Measurements from ENCODE around the gene INPP5F.
"Not testable (repeated sequence)": the region's sequence is repeated elsewhere in the genome, so short reads cannot be mapped to it uniquely, and the experiment has no call there.

INPP5F gene

GRCh38 chr10:119761106-119761505, 35.3 kb downstream of the INPP5F start:
- Histone ChIP-seq H3K36me3 (ENCODE audit: insufficient read depth, insufficient read length, low read length) (peaks cover 2% of the 10 kb centered on the region), H3K27me3 (ENCODE audit: insufficient read depth, insufficient read length) (no peaks in the 10 kb centered on the region), H3K9ac (ENCODE audit: insufficient read length, low read depth) (no peak overlapping the region), H3K4me1 (ENCODE audit: insufficient read depth, insufficient read length) (no peaks in the 10 kb centered on the region), H3K9me3 (ENCODE audit: insufficient read depth, low read length) (no peaks in the 10 kb centered on the region), H3K4me3 (ENCODE audit: insufficient read length, low read depth) (no peak overlapping the region)
- no peak for DNase-seq (ENCODE audit: low read depth, low spot score)
- TF ChIP-seq ZNF274 (IDR thresholded peaks at IDR 0.05; ENCODE audit: low read depth, low read length) (no peak), YY1 (IDR thresholded peaks at IDR 0.05; ENCODE audit: insufficient read depth, insufficient read length) (no peak), SUZ12 (IDR thresholded peaks at IDR 0.05; ENCODE audit: extremely low read depth, insufficient read depth, insufficient read length) (no peak)

- TF ChIP-seq SUZ12 (IDR thresholded peaks at IDR 0.05; ENCODE audit: extremely low read depth, insufficient read depth, insufficient read length) (no peak), ZNF274 (IDR thresholded peaks at IDR 0.05; ENCODE audit: low read depth, low read length) (no peak), YY1 (IDR thresholded peaks at IDR 0.05; ENCODE audit: insufficient read depth, insufficient read length) (no peak)
These were observed 36.2 kb downstream of the INPP5F start for GRCh38 chr10:119762035-119762434.

GRCh38 chr10:119762805-119763798, 37.3 kb downstream of the INPP5F start:
- Histone ChIP-seq H3K4me1 (ENCODE audit: insufficient read depth, insufficient read length) (no peaks in the 10 kb centered on the region), H3K9ac (ENCODE audit: insufficient read length, low read depth) (no peak overlapping the region), H3K27me3 (ENCODE audit: insufficient read depth, insufficient read length) (no peaks in the 10 kb centered on the region), H3K36me3 (ENCODE audit: insufficient read depth, insufficient read length, low read length) (peaks cover under 1% of the 10 kb centered on the region), H3K4me3 (ENCODE audit: insufficient read length, low read depth) (no peak overlapping the region), H3K9me3 (ENCODE audit: insufficient read depth, low read length) (no peaks in the 10 kb centered on the region)
- DNase-seq (ENCODE audit: low read depth, low spot score), result no peak
- no peak for TF ChIP-seq ZNF274 (IDR thresholded peaks at IDR 0.05; ENCODE audit: low read depth, low read length)
- no peak for TF ChIP-seq YY1 (IDR thresholded peaks at IDR 0.05; ENCODE audit: insufficient read depth, insufficient read length)
- no peak for TF ChIP-seq SUZ12 (IDR thresholded peaks at IDR 0.05; ENCODE audit: extremely low read depth, insufficient read depth, insufficient read length)

More at GRCh38 chr10:119762035-119762434, 36.2 kb downstream of the INPP5F start:
- Histone ChIP-seq H3K4me1 (ENCODE audit: insufficient read depth, insufficient read length) (no peaks in the 10 kb centered on the region), H3K9me3 (ENCODE audit: insufficient read depth, low read length) (no peaks in the 10 kb centered on the region), H3K36me3 (ENCODE audit: insufficient read depth, insufficient read length, low read length) (peaks cover 2% of the 10 kb centered on the region), H3K27me3 (ENCODE audit: insufficient read depth, insufficient read length) (no peaks in the 10 kb centered on the region), H3K9ac (ENCODE audit: insufficient read length, low read depth) (no peak overlapping the region), H3K4me3 (ENCODE audit: insufficient read length, low read depth) (no peak overlapping the region)
- no peak for DNase-seq (ENCODE audit: low read depth, low spot score)

GRCh38 chr10:119768455-119769094, 42.7 kb downstream of the INPP5F start:
- Histone ChIP-seq H3K36me3 (ENCODE audit: insufficient read depth, insufficient read length, low read length) (no peaks in the 10 kb centered on the region), H3K4me1 (ENCODE audit: insufficient read depth, insufficient read length) (no peaks in the 10 kb centered on the region), H3K9ac (ENCODE audit: insufficient read length, low read depth) (no peak overlapping the region), H3K4me3 (ENCODE audit: insufficient read length, low read depth) (no peak overlapping the region), H3K27me3 (ENCODE audit: insufficient read depth, insufficient read length) (no peaks in the 10 kb centered on the region), H3K9me3 (ENCODE audit: insufficient read depth, low read length) (no peaks in the 10 kb centered on the region)
- DNase-seq (ENCODE audit: low read depth, low spot score), result no peak
- no peak for TF ChIP-seq SUZ12 (IDR thresholded peaks at IDR 0.05; ENCODE audit: extremely low read depth, insufficient read depth, insufficient read length)
- no peak for TF ChIP-seq YY1 (IDR thresholded peaks at IDR 0.05; ENCODE audit: insufficient read depth, insufficient read length)
- TF ChIP-seq ZNF274 (IDR thresholded peaks at IDR 0.05; ENCODE audit: low read depth, low read length), result no peak

GRCh38 chr10:119769886-119770285, 44.0 kb downstream of the INPP5F start:
- no peak for DNase-seq (ENCODE audit: low read depth, low spot score)
- H3K4me3 ChIP-seq (ENCODE audit: insufficient read length, low read depth), result no peak overlapping the region

GRCh38 chr10:119770928-119771327, 45.1 kb downstream of the INPP5F start:
- no peak overlapping the region for H3K9ac ChIP-seq (ENCODE audit: insufficient read length, low read depth)
- H3K4me1 ChIP-seq (ENCODE audit: insufficient read depth, insufficient read length), result no peaks in the 10 kb centered on the region
- TF ChIP-seq YY1 (IDR thresholded peaks at IDR 0.05; ENCODE audit: insufficient read depth, insufficient read length), result no peak
- TF ChIP-seq SUZ12 (IDR thresholded peaks at IDR 0.05; ENCODE audit: extremely low read depth, insufficient read depth, insufficient read length), result no peak
- no peak for TF ChIP-seq ZNF274 (IDR thresholded peaks at IDR 0.05; ENCODE audit: low read depth, low read length)
- no peaks in the 10 kb centered on the region for H3K36me3 ChIP-seq (ENCODE audit: insufficient read depth, insufficient read length, low read length)
- H3K9me3 ChIP-seq (ENCODE audit: insufficient read depth, low read length), result no peaks in the 10 kb centered on the region
- H3K27me3 ChIP-seq (ENCODE audit: insufficient read depth, insufficient read length), result no peaks in the 10 kb centered on the region
- no peak overlapping the region for H3K4me3 ChIP-seq (ENCODE audit: insufficient read length, low read depth)
- DNase-seq (ENCODE audit: low read depth, low spot score), result no peak

More at GRCh38 chr10:119769886-119770285, 44.0 kb downstream of the INPP5F start:
- H3K9me3 ChIP-seq (ENCODE audit: insufficient read depth, low read length), result no peaks in the 10 kb centered on the region
- no peaks in the 10 kb centered on the region for H3K36me3 ChIP-seq (ENCODE audit: insufficient read depth, insufficient read length, low read length)
- no peak overlapping the region for H3K9ac ChIP-seq (ENCODE audit: insufficient read length, low read depth)
- TF ChIP-seq SUZ12 (IDR thresholded peaks at IDR 0.05; ENCODE audit: extremely low read depth, insufficient read depth, insufficient read length) (no peak), ZNF274 (IDR thresholded peaks at IDR 0.05; ENCODE audit: low read depth, low read length) (no peak), YY1 (IDR thresholded peaks at IDR 0.05; ENCODE audit: insufficient read depth, insufficient read length) (no peak)
- H3K27me3 ChIP-seq (ENCODE audit: insufficient read depth, insufficient read length), result no peaks in the 10 kb centered on the region
- H3K4me1 ChIP-seq (ENCODE audit: insufficient read depth, insufficient read length), result no peaks in the 10 kb centered on the region

- no peak for DNase-seq (ENCODE audit: low read depth, low spot score)
- no peaks in the 10 kb centered on the region for H3K4me1 ChIP-seq (ENCODE audit: insufficient read depth, insufficient read length)
- no peak overlapping the region for H3K9ac ChIP-seq (ENCODE audit: insufficient read length, low read depth)
- no peak for TF ChIP-seq ZNF274 (IDR thresholded peaks at IDR 0.05; ENCODE audit: low read depth, low read length)
- no peak for TF ChIP-seq SUZ12 (IDR thresholded peaks at IDR 0.05; ENCODE audit: extremely low read depth, insufficient read depth, insufficient read length)
- TF ChIP-seq YY1 (IDR thresholded peaks at IDR 0.05; ENCODE audit: insufficient read depth, insufficient read length), result no peak
- H3K27me3 ChIP-seq (ENCODE audit: insufficient read depth, insufficient read length), result no peaks in the 10 kb centered on the region
- H3K9me3 ChIP-seq (ENCODE audit: insufficient read depth, low read length), result no peaks in the 10 kb centered on the region
- H3K4me3 ChIP-seq (ENCODE audit: insufficient read length, low read depth), result no peak overlapping the region
- no peaks in the 10 kb centered on the region for H3K36me3 ChIP-seq (ENCODE audit: insufficient read depth, insufficient read length, low read length)
These were observed 46.5 kb downstream of the INPP5F start for GRCh38 chr10:119772334-119772733.

GRCh38 chr10:119773041-119773440, 47.2 kb downstream of the INPP5F start:
- H3K9me3 ChIP-seq (ENCODE audit: insufficient read depth, low read length); H3K4me3 ChIP-seq (ENCODE audit: insufficient read length, low read depth); H3K27me3 ChIP-seq (ENCODE audit: insufficient read depth, insufficient read length); H3K36me3 ChIP-seq (ENCODE audit: insufficient read depth, insufficient read length, low read length); H3K9ac ChIP-seq (ENCODE audit: insufficient read length, low read depth); DNase-seq (ENCODE audit: low read depth, low spot score); H3K4me1 ChIP-seq (ENCODE audit: insufficient read depth, insufficient read length): not testable (repeated sequence)

Measured in NT2/D1 (cell line).